HG03354 (cell line): ENCODE measurements around the gene SMIM20.

Experiments used
- ATAC-seq: cut with Tn5 transposase; IDR thresholded peaks from one replicate; pipeline ENCODE4 v1.9.1; 2021; ENCODE audit warnings: mild to moderate bottlenecking; ENCODE audit not compliant: unreplicated experiment, poor library complexity, severe bottlenecking

SMIM20 gene

GRCh38 chr4:25978327-25978726, 64.3 kb downstream of the SMIM20 start:
- ATAC-seq = no peak
